T follicular helper cell (primary cell): Measurements from ENCODE around the gene DPP6.

Experiments used
- DNase-seq: peaks from one replicate; pipeline ENCODE4 v3.0.0-alpha.2; 2020; ENCODE audit warnings: low read depth

Gene DPP6

DNA sequence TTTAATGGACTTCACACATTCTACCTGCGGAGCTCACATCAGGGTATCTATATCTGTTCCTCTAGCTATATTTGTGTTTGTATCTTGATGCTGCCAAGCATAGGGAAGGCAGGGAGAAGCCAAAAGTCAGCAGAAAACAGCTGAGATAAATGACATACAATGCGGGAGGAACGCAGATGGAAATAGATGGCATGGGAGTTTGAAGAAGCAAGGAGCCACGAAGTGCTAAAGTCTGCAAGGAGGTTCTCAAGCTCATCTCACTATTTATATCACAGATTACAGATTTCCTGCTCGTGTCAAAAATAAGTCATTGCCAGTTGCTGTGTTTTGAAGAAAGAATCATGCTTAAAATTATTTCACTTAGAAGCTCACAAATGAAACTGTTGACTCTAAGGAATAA lies 180.5 kb downstream of the DPP6 start:
- DNase-seq = no peak

- no peak for DNase-seq
These were observed 189.8 kb downstream of the DPP6 start for GRCh38 chr7:154241988-154242387.

- no peak for DNase-seq
These were observed 190.5 kb downstream of the DPP6 start for GRCh38 chr7:154242709-154243108.

GRCh38 chr7:154252046-154252445 lies 199.8 kb downstream of the DPP6 start:
- DNase-seq = no peak

- DNase-seq = no peak
These were observed 201.6 kb downstream of the DPP6 start for GRCh38 chr7:154253810-154254209.

- no peak for DNase-seq
These were observed 203.1 kb downstream of the DPP6 start for GRCh38 chr7:154255324-154255723.

DNA sequence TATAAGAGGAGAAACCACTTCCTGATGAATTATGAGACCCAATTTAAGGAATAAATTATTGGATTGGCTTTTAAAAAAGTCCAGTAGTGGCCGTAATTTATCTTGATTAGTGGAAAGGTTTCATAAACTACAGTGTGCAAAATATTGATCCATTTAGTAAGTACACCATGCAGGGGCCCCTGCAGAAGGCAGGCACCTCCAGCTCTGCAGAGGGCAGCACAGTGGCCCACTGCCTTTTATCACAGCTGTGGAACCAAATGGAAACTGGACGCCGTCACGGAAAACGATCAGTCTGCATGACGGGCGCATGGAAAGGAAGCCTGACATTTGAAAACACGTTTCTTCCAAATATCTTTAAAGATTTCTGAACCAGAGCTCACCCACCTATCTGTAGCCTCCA lies 204.0 kb downstream of the DPP6 start:
- no peak for DNase-seq

- no peak for DNase-seq
These were observed 207.2 kb downstream of the DPP6 start for GRCh38 chr7:154259396-154259795.

GRCh38 chr7:154287356-154287755 lies 235.2 kb downstream of the DPP6 start:
- no peak for DNase-seq

GRCh38 chr7:154289119-154289518 lies 236.9 kb downstream of the DPP6 start:
- DNase-seq = no peak

DNA sequence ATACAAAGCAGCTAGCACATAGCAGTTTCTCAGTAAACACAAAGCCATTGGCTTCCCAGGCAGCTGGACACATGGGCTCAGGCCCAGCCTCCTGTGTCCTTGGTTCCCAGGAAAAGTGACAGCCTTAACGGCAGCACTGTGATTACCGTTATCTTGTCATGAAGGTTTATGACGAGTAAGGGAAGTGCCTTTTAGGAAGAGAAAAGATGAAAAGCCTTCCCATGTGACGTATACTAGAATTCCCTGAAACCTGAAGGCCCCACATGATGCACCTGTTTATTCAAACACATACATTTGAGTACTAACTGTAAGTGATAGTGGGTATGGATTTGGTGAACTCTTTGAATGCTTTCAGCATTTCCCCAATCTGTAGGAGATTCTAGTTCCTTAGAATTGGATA lies 244.2 kb downstream of the DPP6 start:
- no peak for DNase-seq

- DNase-seq = no peak
These were observed 247.5 kb downstream of the DPP6 start for GRCh38 chr7:154299736-154300135.

GRCh38 chr7:154302380-154302779 lies 250.2 kb downstream of the DPP6 start:
- DNase-seq = no peak

DNA sequence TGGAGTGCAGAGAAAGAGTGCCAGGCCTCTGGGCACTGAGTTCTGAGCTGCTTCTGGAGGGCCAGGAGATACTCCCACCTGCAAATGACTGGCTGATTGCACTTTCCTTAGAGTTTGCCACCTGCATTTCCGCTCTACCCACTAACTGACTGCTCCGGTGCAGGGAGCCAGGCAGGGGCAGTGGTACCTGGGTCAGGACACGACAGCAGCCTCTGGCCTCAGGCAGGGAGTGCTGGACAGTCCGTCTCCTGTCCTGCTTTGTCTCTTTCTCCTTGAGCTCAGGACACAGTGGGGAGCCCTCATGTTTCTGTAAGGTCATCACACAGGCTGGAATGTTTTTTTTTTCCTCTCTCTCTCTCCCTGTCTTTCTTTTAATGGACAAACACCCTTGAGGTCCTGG lies 252.0 kb downstream of the DPP6 start:
- no peak for DNase-seq

DNA sequence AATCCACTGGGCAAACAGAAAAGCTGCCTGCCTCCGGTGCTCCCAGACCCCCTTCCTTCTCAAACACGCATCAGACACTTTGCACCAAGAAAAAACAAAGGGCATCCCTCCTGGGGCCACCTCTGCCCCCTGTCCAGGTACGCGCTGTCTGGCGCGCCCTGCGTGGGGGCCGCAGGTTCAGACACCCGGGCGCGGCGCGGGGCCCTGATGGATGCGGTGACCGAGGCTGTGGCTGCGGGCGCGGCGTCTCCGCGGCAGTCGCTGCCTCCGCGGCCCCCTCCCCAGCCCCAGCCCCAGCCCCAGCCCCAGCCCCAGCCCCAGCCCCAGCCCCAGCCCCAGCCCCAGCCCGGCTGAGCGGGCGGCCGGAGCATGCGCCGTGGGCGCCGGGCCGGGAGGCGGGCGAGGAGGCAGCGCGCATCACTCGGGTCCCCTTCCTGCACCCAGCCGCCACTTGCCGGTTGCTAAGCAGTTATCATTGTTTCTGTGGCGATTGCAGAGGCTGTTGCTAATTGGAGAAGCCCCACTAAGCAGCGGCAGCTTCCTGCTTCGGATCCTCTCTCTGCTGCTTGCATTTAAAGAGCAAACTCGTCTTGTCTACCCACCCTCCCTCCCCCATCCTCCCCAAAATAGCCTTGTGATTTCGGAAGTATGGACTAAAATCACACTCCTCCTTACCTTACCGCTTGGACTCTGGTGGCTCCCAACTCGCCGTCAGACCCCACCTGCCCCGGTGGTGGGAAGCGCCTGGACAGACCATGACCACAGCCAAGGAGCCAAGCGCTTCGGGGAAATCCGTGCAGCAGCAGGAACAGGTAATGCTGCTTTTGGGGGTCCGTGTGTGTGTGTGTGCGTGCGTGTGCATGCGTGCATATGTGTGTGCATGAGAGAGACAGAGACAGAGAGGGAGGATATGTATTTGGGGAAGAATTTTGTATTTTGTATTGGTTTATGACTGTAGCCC lies 252.8 kb downstream of the DPP6 start:
- DNase-seq = no peak

- no peak for DNase-seq
These were observed 253.8 kb downstream of the DPP6 start for GRCh38 chr7:154306036-154306435.

- DNase-seq = no peak
These were observed 256.7 kb downstream of the DPP6 start for GRCh38 chr7:154308928-154309327.

DNA sequence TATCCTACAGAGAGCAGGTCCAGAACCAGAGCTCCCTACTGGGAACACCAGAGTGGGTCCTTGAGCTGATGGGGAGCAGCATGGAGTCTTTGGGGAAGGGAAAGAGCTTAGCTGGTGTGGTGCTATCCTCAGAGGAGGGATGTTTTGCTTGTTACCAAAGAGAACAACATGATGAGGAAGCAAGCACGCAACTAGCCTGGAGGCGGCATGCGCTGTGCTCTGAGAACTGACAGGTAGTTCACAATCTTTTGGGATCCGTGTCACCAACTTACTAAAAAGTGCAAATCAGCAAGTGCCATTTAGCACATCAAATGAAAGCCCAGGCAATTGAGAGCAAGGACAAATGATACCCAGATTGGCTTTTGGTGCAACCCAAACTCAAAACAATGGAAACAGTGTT lies 257.9 kb downstream of the DPP6 start:
- DNase-seq = no peak

- DNase-seq = no peak
These were observed 272.0 kb downstream of the DPP6 start for GRCh38 chr7:154324196-154324595.

- DNase-seq = no peak
These were observed 274.2 kb downstream of the DPP6 start for GRCh38 chr7:154326421-154326820.

GRCh38 chr7:154330318-154330717 lies 278.1 kb downstream of the DPP6 start:
- no peak for DNase-seq

- no peak for DNase-seq
These were observed 280.8 kb downstream of the DPP6 start for GRCh38 chr7:154332811-154333580.

DNA sequence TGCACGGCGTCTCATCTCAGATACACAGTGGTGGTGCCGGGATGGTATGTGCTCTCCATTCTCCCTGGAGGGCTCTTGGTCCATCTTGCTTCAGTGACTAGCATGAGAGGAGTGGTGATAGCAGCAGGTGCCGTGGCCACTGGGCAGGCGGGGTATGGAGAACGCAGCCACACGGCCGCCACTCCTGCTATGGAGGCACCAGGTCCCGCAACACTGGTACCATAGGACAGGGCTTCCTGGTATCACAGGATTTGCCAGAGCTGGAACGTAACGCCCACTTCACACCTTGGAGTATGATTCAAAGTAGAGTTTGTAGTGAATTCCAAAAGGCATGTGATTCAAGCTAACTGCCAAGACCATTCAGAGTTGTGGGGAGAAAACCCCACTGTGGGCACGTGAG lies 284.1 kb downstream of the DPP6 start:
- no peak for DNase-seq
